ENCODE data around the gene MCTP2.

DNA sequence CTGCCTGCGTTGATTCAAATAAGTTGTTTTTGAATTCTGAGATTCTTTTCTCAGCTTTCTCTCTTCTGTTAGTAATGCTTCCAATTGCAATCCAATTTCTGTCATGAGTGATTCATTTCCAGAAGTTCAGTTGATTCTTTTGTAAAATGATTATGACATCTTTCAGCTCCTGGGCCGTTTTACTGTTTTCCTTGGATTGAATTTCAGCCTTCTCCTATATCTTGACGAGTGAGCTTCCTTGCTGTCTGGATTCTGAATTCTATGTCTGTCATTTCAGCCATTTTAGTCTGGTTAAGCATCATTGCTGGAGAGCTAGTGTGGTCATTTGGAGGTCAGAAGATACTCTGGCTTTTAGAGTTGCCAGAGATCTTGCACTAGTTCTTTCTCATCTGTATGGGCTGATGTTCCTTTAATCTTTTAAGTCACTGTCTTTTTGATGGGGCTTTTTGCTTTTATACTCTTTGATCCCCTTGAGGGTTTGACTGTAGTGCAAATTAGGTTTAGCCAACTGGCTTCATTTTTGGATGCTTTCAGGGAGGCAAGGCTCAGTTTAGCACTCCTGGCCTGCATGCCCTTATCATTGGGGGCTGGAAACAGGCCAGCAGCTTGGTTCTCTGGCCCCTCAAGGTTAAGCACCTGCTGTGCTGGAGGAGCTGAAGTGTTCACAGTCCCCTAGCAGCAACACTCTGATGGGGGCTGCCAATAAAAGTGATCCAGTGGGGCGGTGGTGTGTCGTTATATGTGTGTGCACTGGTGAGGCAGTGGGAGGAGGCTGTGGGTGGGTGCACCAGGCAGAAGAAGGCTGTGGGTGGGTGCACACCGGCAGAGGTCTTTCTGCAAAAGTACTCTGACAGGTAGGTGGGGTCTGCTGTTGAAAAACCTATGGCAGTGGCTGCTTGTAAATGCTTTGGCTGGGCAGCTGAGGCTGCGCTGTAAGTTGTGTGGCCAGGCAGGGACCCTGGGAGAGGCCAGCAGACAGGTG is 51.2 kb downstream of the MCTP2 start:
- TF ChIP-seq, protein P1, sequence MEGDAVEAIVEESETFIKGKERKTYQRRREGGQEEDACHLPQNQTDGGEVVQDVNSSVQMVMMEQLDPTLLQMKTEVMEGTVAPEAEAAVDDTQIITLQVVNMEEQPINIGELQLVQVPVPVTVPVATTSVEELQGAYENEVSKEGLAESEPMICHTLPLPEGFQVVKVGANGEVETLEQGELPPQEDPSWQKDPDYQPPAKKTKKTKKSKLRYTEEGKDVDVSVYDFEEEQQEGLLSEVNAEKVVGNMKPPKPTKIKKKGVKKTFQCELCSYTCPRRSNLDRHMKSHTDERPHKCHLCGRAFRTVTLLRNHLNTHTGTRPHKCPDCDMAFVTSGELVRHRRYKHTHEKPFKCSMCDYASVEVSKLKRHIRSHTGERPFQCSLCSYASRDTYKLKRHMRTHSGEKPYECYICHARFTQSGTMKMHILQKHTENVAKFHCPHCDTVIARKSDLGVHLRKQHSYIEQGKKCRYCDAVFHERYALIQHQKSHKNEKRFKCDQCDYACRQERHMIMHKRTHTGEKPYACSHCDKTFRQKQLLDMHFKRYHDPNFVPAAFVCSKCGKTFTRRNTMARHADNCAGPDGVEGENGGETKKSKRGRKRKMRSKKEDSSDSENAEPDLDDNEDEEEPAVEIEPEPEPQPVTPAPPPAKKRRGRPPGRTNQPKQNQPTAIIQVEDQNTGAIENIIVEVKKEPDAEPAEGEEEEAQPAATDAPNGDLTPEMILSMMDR (IDR thresholded peaks at IDR 0.05 in 4 of 5, conservative IDR thresholded peaks at IDR 0.05 in 1 of 5), result no peak
- no peak for TF ChIP-seq POLR2A (IDR thresholded peaks at IDR 0.05)

All from gastrocnemius medialis (tissue), 4 donors.